Fibroblast of the aortic adventitia (primary cell): Measurements from ENCODE around the gene PHETA2. TPM values are rescaled to one million over a fixed set of nuclear protein-coding genes. Genes with fewer than 3 reads are reported as not detected.
"Not testable (repeated sequence)": the region's sequence is repeated elsewhere in the genome, so short reads cannot be mapped to it uniquely, and the experiment has no call there.

Experiments used
- DNase-seq: peaks from one replicate; pipeline ENCODE4 v3.0.0-alpha.2; 2010; ENCODE audit warnings: low read depth
- H3K4me3 ChIP-seq: 2 replicates; pipeline ENCODE4 v1.5.1; 2011; ENCODE audit warnings: low read depth, mild to moderate bottlenecking, control low read depth, low read length, moderate library complexity
- total RNA-seq: library from RNA; depleted of rRNA; stranded (reverse); fragments of >200 nt; gene quantifications from 2 replicates; pipeline ENCODE4 v1.2.3, GENCODE V29; 2012; ENCODE audit warnings: low replicate concordance
- TF ChIP-seq, protein P1 (sequence below): IDR thresholded peaks from 2 replicates; pipeline ENCODE4 v1.5.1; 2011; ENCODE audit warnings: mild to moderate bottlenecking, low read length, control low read depth, inconsistent platforms; ENCODE audit not compliant: insufficient read depth

PHETA2 gene
- total RNA-seq, 1 donor: 18.1 TPM

- DNase-seq: no peak
- TF ChIP-seq, protein P1, sequence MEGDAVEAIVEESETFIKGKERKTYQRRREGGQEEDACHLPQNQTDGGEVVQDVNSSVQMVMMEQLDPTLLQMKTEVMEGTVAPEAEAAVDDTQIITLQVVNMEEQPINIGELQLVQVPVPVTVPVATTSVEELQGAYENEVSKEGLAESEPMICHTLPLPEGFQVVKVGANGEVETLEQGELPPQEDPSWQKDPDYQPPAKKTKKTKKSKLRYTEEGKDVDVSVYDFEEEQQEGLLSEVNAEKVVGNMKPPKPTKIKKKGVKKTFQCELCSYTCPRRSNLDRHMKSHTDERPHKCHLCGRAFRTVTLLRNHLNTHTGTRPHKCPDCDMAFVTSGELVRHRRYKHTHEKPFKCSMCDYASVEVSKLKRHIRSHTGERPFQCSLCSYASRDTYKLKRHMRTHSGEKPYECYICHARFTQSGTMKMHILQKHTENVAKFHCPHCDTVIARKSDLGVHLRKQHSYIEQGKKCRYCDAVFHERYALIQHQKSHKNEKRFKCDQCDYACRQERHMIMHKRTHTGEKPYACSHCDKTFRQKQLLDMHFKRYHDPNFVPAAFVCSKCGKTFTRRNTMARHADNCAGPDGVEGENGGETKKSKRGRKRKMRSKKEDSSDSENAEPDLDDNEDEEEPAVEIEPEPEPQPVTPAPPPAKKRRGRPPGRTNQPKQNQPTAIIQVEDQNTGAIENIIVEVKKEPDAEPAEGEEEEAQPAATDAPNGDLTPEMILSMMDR: no peak
- no peak overlapping the region for H3K4me3 ChIP-seq
These were observed 27.2 kb downstream of the PHETA2 start for GRCh38 chr22:42101199-42101598.

GRCh38 chr22:42104332-42104860 is 30.3 kb downstream of the PHETA2 start:
- not testable (repeated sequence) for DNase-seq

DNA sequence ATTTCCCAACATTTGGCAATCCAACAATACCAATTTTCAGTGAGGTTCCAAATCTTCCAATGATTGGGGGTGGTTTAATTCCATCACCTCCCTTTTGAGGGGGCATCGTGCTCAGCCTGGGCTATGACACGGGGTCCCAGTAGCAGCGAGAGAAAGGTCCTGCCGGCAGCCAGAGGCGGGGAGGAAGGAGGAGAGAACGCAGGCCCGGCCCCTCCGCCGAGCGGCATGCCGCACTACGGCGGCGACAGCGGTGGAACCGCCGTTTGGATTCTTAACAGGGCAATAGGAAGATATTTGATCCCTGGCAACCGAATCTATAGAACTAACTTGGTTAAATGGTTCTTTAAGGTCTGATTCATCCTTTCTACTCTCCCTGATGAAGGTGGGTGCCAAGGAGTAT is 34.8 kb downstream of the PHETA2 start:
- no peak for DNase-seq
- TF ChIP-seq, protein P1: no peak
- H3K4me3 ChIP-seq: no peak overlapping the region

More at GRCh38 chr22:42104332-42104860, 30.3 kb downstream of the PHETA2 start:
- H3K4me3 ChIP-seq: not testable (repeated sequence)

- TF ChIP-seq, protein P1: no peak
- H3K4me3 ChIP-seq: no peak overlapping the region
These were observed 37.8 kb downstream of the PHETA2 start for GRCh38 chr22:42111798-42112197.

DNA sequence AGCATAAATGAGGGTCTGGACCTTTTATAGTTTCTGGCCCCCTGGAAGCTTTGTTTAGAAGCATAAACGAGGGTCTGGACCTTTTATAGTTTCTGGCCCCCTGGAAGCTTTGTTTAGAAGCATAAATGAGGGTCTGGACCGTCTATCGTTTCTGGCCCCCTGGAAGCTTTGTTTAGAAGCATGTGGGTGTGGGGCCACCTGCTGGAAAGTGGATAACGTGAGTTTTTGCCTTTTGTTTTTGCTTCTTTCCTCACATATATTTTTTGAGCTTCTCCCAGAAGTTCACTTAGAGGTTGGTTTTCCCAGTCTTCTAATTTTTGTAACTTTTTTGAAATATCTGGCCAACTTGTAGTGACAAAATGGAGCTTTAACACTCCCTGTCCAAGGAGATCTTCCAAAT is 38.7 kb downstream of the PHETA2 start:
- not testable (repeated sequence) for H3K4me3 ChIP-seq, DNase-seq

More at GRCh38 chr22:42111798-42112197, 37.8 kb downstream of the PHETA2 start:
- no peak for DNase-seq

DNA sequence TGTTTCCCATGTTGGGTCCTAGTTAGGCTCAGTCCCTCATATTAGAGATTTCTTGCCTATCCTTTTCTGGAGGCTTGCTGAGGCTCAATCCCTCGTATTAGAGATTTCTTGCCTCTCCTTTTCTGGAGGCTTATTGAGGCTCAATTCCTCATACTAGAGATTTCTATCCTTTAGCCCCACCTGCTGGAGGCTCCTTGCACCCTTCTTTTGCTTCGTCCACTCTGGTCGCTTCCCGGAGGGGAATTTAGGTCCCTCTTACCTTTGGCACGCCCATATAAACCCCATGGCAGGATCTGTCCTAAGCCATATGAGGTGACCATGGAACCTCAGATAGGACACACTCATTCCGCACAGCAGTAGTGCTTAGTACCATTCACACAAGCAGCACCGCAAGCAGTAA is 40.7 kb downstream of the PHETA2 start:
- DNase-seq: peak; percentile 32
- H3K4me3 ChIP-seq: no peak overlapping the region
- TF ChIP-seq, protein P1: peak; percentile 29

DNA sequence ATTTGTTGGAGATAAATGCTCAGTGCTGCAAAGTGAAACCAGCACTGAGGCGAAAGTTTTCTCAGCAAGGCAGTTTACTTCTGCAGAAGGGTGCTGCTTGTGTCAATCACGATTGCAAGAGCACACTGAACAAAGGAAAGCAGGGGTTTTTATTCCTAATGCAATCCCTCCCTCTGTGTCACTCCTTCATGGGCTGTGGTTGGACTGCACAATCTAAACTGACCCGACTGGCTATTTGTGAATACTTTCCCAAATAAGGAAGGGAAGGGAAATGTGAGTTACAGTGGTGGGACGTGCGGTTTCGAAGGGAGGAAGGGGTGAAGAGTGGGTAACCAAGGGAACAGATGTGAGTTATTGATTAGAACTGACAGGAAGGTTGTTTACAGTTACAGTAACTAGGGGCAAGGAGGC is 41.4 kb downstream of the PHETA2 start:
- DNase-seq, H3K4me3 ChIP-seq: not testable (repeated sequence)

DNA sequence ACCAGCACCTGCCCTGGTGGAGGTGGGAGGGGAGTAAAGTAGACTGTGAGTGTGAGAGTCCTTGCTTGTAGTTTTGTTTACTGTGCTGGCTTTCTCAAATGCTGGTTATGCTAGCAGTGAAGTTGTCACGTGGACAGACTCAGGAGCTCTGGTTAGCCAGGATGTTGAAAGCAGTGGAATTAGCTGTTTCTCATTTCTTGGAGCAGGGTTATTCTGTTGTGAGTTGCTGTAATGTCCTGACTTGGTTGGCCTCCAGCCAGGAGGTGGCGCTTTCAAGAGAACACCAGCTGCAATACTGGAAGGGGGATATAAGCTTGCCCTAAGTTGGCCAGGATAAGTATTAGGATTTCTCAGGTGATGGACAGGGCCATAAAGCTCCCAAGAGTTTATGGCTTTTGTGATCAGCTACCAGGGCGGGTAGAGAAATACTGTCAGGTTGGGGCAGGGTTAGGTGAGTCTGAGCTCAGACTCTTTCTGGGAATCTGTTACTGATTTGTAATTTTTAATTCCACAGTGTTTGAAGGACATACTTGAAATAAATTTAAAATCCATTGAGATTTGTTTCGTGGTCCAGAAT is 42.9 kb downstream of the PHETA2 start:
- no peak overlapping the region for H3K4me3 ChIP-seq
- TF ChIP-seq, protein P1: no peak
- DNase-seq: no peak

DNA sequence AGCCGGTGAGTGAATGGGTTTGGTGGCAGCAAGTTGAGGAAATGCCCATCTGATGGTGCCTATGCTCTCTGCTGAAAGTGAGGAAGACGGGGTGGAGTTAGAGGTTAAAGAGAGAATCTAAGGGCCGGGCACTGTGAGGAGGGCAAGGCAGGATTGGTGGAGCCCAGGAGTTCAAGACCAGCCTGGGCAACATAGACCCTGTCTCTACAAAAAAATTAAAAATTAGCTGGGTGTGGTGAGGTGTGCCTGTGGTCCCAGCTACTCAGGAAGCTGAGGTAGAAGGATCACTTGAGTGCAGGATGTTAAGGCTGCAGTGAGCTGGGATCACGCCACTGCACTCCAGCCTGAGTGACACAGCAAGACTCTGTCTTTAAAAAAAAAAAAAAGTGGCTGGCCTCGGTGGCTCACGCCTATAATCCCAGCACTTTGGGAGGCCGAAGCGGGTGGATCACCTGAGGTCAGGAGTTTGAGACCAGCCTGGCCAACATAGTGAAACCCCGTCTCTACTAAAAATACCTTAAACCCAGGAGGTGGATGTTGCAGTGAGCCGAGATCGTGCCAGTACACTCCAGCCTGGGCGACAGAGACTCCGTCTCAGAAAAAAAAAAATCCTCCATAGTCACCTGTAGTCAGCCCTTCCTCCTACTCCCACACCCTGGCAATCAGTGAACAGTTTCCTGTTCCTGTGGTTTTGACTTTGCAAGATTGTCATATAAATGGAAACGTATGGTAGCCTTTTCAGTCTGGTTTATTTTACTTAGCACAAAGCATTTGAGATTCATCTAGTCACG is 46.4 kb downstream of the PHETA2 start:
- not testable (repeated sequence) for DNase-seq, H3K4me3 ChIP-seq

DNA sequence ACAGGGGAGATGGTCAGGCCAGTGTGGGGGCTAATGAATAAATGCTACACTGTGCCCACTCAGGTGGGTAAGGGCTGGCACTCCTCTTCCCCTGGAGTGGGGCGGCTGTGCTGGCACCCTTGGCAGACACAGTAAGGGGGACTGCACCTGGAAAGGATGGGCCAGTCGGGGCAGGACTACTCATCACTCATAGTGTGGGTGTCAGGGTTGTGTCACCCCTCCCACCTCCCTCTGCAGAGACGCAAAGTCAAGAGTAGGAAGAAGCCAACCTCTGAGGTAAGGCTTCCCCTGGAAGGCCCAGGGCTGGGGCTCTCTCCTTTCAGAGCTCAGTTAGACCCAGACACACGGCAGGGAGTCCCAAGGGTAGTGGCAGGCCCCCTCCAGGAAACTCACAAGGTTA is 49.5 kb downstream of the PHETA2 start:
- H3K4me3 ChIP-seq, DNase-seq: not testable (repeated sequence)
